Measurements from ENCODE around the gene USHBP1.

DNA sequence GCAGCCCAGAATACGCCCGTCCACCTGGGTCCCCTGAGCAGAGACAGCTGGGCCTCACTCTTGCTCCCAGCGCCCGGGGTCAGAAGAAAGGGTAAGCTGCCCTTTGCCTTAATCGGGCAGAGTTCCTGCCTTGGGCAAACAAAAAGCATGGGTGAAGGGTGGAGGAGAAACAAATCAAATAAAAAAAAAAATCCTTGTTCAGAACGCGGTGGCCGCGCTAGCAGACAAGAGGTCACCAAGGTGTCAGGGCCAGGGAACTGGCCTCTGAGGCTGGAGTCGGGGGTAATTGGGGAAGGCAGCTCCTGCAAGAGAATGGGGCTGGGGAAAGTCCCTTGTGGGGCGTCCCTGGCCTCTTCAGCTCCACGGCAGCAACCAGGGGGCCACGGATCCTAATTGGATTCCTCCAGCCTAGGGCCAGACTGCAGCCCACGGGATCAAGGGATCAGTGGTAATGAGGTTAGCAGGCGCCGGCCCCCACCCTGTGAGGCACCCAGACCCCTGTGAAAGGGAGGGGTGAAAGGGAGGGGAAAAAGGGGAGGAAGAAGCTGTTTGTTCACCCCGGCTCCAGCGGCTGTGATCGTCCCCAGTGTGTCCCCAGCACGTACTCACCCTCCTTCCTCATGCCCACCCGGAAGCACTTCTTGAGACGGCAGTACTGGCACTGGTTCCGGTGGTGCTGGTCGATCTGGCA lies 24.3 kb downstream of the USHBP1 start:
- no peak for TF ChIP-seq YY1 (IDR thresholded peaks at IDR 0.05; ENCODE audit: insufficient read depth, insufficient read length)
- TF ChIP-seq ZNF274 (IDR thresholded peaks at IDR 0.05; ENCODE audit: low read depth, low read length): no peak

All from NT2/D1 (cell line).